Measurements from ENCODE around the gene SLC1A7.

GRCh38 chr1:53116307-53116810, 26.1 kb downstream of the SLC1A7 start:
- TF ChIP-seq, protein P1, sequence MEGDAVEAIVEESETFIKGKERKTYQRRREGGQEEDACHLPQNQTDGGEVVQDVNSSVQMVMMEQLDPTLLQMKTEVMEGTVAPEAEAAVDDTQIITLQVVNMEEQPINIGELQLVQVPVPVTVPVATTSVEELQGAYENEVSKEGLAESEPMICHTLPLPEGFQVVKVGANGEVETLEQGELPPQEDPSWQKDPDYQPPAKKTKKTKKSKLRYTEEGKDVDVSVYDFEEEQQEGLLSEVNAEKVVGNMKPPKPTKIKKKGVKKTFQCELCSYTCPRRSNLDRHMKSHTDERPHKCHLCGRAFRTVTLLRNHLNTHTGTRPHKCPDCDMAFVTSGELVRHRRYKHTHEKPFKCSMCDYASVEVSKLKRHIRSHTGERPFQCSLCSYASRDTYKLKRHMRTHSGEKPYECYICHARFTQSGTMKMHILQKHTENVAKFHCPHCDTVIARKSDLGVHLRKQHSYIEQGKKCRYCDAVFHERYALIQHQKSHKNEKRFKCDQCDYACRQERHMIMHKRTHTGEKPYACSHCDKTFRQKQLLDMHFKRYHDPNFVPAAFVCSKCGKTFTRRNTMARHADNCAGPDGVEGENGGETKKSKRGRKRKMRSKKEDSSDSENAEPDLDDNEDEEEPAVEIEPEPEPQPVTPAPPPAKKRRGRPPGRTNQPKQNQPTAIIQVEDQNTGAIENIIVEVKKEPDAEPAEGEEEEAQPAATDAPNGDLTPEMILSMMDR (IDR thresholded peaks at IDR 0.05) = no peak
- TF ChIP-seq EZH2 (IDR thresholded peaks at IDR 0.05; ENCODE audit: borderline replicate concordance, insufficient read depth, low read depth, low read length, poor library complexity, severe bottlenecking) = no peak
